A549 treated with GW870086 at 1 μM for 4 hours (cell line): ENCODE measurements around the gene ADNP. TPM values are rescaled to one million over a fixed set of nuclear protein-coding genes. Genes with fewer than 3 reads are reported as not detected.

Experiments used
- total RNA-seq: library from RNA; stranded (reverse); fragments of 200-300 nt; extraction: Qiagen RNA extraction; gene quantifications from 5 replicates; pipeline ENCODE4 v1.2.3, GENCODE V29; 2022; ENCODE audit warnings: low read depth

The ADNP gene
- 44.0 to 49.0 TPM (median 44.5 TPM) in 5 replicates for total RNA-seq

GRCh38 chr20:50931306-50932015, at the start of gene ADNP:
Gene ADNP, minus strand, starts transcription at chr20:50931437. Its CDS starts 27,441 bp downstream, at chr20:50903996.

GRCh38 chr20:50958615-50959542, 27.6 kb upstream of the ADNP start, which contains the start of gene MOCS3:
Gene MOCS3, plus strand, starts transcription at chr20:50958818. Its CDS starts 25 bp downstream, at chr20:50958843.

DNA sequence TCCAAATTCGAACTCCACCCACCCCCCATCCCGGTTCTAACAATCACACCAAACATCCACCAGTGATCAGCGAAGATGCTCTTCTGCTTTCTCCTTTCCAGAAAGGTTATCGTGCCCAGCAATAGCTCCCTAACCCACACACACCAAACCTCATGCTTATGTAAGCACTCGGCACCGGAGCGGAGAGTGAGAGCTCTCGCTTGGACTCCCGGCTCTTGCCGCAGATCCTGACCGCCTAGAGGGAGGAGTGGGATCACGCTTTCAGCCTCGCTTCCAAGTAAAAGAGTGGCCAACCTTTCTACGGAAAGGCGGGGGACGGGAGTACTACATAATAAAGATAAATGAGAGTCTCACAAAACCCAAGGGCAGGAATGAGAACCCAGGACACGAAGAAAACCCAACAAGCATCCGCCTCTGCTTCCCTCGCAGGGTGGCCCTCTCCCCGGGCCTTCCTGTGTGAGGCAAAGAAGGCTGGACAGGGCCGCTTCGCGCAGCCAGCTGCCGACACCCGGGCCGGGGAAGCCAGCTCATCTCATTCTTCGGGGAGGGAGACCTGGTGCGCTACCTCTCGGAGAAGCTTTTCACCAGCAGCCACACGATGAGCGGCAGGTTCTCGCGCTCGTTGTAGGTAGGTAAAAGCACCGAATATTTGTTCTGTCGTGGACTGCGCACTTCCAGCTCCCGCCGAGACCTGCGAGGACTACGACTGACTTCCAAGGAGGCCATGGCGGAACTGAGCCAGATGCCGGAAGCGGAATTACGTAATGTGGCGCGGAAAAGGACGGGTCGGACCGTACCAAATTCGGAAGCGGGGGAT, 26.8 kb upstream of the ADNP start, which contains the start of gene DPM1:
DPM1 (minus strand) TSS at position 735 of the 817 bp plus-strand sequence; CDS start at position 726, 9 bp downstream.

Other genes with a start within 250 kb of the ADNP start
- 0.08 TPM in 1 of 5 replicates, not detected in the others for gene RIPOR3, start 239.9 kb downstream of the ADNP start, total RNA-seq
- 2.6 to 3.5 TPM (median 3.2 TPM) in 5 replicates for gene PARD6B, start 199.9 kb downstream of the ADNP start, total RNA-seq
- gene BCAS4, start 136.4 kb downstream of the ADNP start, total RNA-seq, result 27.4 to 30.9 TPM (median 29.6 TPM) in 5 replicates
- 67.1 to 87.1 TPM (median 75.2 TPM) in 5 replicates for gene DPM1, start 27.1 kb upstream of the ADNP start, total RNA-seq
- 5.6 to 6.3 TPM (median 5.9 TPM) in 5 replicates for gene MOCS3, start 27.4 kb upstream of the ADNP start, total RNA-seq
- gene KCNG1, start 91.7 kb upstream of the ADNP start, total RNA-seq, result 14.5 to 21.6 TPM (median 16.3 TPM) in 5 replicates